Vagina (tissue), 2 donors: ENCODE data around the gene AMFR. TPM values are rescaled to one million over a fixed set of nuclear protein-coding genes. Genes with fewer than 3 reads are reported as not detected.

Experiments
- DNase-seq, 2 donors: peaks; one replicate each; pipeline ENCODE4 v3.0.0-alpha.2; 2017; ENCODE audit errors: extremely low spot score in 2 of 2
- H3K27ac ChIP-seq: fragments of 200-600 bp; sonication (generic); one replicate; pipeline ENCODE4 v1.5.1; 2019
- H3K27me3 ChIP-seq: fragments of 200-600 bp; sonication (generic); one replicate; pipeline ENCODE4 v1.5.1; 2019
- H3K36me3 ChIP-seq, 2 donors: fragments of 200-600 bp; sonication (generic); one replicate each; pipeline ENCODE4 v1.5.1; 2017 to 2019
- H3K4me1 ChIP-seq: fragments of 200-600 bp; sonication (generic); one replicate; pipeline ENCODE4 v1.5.1; 2019
- H3K4me3 ChIP-seq, 2 donors: fragments of 200-600 bp; sonication (generic); 1 replicate in 1 of 2; 2 replicates in 1 of 2; pipeline ENCODE4 v1.5.1; 2016 to 2019
- H3K9me3 ChIP-seq: fragments of 200-600 bp; sonication (generic); one replicate; pipeline ENCODE4 v1.5.1; 2019
- POLR2A ChIP-seq, 2 donors: fragments of 450-650 bp; IDR thresholded peaks; one replicate each; pipeline ENCODE4 v1.6.1; 2017; ENCODE audit warnings: antibody characterized with exemption in 2 of 2, mild to moderate bottlenecking in 2 of 2, moderate library complexity in 2 of 2
- POLR2AphosphoS5 ChIP-seq, 2 donors: sonication (generic); formaldehyde crosslinking; IDR thresholded peaks; one replicate each; pipeline ENCODE4 v1.9.0; 2017; ENCODE audit warnings: antibody characterized with exemption in 2 of 2, mild to moderate bottlenecking in 2 of 2, low read depth in 1 of 2; ENCODE audit not compliant: insufficient read depth in 1 of 2
- intact Hi-C: fragments of 100-400 bp; cut with DNase I; formaldehyde crosslinking; loops from one replicate; pipeline ENCODE4 v1.15.1; 2023
- total RNA-seq: library from RNA; depleted of rRNA; stranded (reverse); fragments of >200 nt; gene quantifications from one replicate; pipeline ENCODE4 v1.2.3, GENCODE V29; 2016
- TF ChIP-seq, protein P1 (sequence below), 3 experiments: fragments of 450-650 bp in 2 of 3; fragments of 200-600 bp in 1 of 3; sonication (generic) in 1 of 3; IDR thresholded peaks; one replicate each; pipeline ENCODE4 v1.5.1; 2017 to 2019; ENCODE audit warnings: antibody characterized with exemption in 3 of 3, mild to moderate bottlenecking in 2 of 3, moderate library complexity in 2 of 3

The AMFR gene
- total RNA-seq, 1 donor from 2014 or later: 132 TPM

DNA sequence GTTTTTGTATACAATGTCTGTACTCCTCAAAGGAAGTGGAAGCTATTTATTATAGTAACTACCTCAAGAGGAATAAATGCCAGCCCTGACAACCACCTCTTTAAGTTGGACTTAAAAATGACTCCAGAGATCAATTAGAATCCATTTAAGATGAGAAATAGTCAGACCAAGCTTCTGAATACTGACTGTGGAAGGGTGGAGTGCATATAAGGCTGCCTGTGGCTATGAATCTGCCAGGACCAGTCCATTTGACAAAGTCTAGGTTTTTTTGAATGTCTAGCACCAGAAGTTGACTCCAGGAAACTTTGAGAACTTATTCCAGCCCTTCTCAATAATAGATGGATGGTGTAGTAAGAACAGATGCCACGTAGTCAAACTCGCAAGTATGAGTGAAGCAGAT lies 41.0 kb upstream of the AMFR start:
- intact Hi-C loops: no loop called here
- H3K36me3 ChIP-seq: peaks cover 0 to 62% of the 10 kb centered on the region in 2 donors
- no peak overlapping the region for H3K27ac ChIP-seq
- TF ChIP-seq POLR2AphosphoS5 (IDR thresholded peaks at IDR 0.05; ENCODE audit: insufficient read depth in 1 of 2, low read depth in 1 of 2) (no peak), POLR2A (IDR thresholded peaks at IDR 0.05) (no peak)
- TF ChIP-seq, protein P1, sequence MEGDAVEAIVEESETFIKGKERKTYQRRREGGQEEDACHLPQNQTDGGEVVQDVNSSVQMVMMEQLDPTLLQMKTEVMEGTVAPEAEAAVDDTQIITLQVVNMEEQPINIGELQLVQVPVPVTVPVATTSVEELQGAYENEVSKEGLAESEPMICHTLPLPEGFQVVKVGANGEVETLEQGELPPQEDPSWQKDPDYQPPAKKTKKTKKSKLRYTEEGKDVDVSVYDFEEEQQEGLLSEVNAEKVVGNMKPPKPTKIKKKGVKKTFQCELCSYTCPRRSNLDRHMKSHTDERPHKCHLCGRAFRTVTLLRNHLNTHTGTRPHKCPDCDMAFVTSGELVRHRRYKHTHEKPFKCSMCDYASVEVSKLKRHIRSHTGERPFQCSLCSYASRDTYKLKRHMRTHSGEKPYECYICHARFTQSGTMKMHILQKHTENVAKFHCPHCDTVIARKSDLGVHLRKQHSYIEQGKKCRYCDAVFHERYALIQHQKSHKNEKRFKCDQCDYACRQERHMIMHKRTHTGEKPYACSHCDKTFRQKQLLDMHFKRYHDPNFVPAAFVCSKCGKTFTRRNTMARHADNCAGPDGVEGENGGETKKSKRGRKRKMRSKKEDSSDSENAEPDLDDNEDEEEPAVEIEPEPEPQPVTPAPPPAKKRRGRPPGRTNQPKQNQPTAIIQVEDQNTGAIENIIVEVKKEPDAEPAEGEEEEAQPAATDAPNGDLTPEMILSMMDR (IDR thresholded peaks at IDR 0.05): no peak
- no peaks in the 10 kb centered on the region for H3K9me3 ChIP-seq
- H3K4me3 ChIP-seq: no peak overlapping the region
- no peaks in the 10 kb centered on the region for H3K27me3 ChIP-seq
- no peak for DNase-seq
- no peaks in the 10 kb centered on the region for H3K4me1 ChIP-seq

DNA sequence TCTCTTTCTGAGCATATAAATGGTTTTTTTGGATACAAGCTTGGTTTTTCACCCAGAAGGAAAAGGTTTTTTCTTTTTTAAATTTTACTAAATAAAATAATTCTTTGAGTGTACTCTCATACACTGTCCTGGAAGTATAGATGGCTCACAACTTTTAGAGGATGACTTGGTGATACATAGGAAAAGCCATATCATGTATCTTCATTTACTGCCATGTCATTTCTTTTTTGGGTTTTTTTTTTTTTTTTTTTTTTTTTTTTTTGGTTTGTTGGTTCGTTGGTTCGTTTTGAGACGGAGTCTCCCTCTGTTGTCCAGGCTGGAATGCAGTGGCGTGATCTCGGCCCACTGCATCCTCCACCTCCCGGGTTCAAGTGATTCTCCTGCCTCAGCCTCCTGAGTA lies 37.8 kb upstream of the AMFR start:
- TF ChIP-seq POLR2A (IDR thresholded peaks at IDR 0.05) (no peak), POLR2AphosphoS5 (IDR thresholded peaks at IDR 0.05; ENCODE audit: insufficient read depth in 1 of 2, low read depth in 1 of 2) (no peak)
- TF ChIP-seq, protein P1 (IDR thresholded peaks at IDR 0.05): no peak
- no peaks in the 10 kb centered on the region for H3K27me3 ChIP-seq
- no peak overlapping the region for H3K27ac ChIP-seq
- no peaks in the 10 kb centered on the region for H3K4me1 ChIP-seq
- peaks cover 0 to 50% of the 10 kb centered on the region in 2 donors for H3K36me3 ChIP-seq
- no peak for DNase-seq
- H3K4me3 ChIP-seq: no peak overlapping the region
- H3K9me3 ChIP-seq: no peaks in the 10 kb centered on the region
- intact Hi-C loops: no loop called here

DNA sequence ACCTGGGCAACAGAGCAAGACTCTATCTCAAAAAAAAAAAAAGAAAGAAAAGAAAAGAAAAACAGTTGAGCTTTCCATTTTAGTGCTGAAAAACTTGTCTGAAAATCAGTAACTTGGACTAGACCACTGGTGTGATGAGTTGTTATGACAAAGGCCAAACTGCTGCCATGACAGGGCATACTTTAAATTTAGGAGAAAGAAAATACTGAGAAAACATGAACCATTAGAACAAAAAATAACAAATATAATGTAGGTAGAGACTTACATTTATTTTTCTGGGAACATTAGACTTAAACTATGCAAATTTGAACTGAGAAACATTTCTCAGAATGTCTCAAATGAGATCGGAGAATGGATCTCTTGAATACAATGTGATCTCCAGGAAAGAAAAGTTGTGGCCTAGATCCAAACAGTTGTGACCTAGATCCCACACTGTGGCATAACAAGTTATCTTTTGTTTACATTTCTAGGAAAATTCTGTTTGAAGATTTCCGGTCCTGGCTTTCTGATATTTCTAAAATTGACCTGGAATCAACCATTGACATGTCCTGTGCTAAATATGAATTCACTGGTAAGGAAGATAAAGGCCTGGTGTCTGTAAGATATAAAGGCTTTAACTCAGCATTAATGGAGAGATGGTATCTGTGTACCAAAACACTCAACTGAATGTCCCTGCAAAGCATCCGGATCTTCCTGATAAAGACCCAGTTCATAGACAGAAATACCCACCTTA lies 36.9 kb upstream of the AMFR start:
- Histone ChIP-seq H3K4me3 (no peak overlapping the region), H3K27ac (no peak overlapping the region), H3K9me3 (no peaks in the 10 kb centered on the region), H3K4me1 (no peaks in the 10 kb centered on the region), H3K36me3 (peaks cover 0 to 44% of the 10 kb centered on the region in 2 donors), H3K27me3 (no peaks in the 10 kb centered on the region)
- TF ChIP-seq POLR2AphosphoS5 (IDR thresholded peaks at IDR 0.05; ENCODE audit: insufficient read depth in 1 of 2, low read depth in 1 of 2) (no peak), POLR2A (IDR thresholded peaks at IDR 0.05) (no peak)
- TF ChIP-seq, protein P1 (IDR thresholded peaks at IDR 0.05): no peak
- intact Hi-C loops: no loop called here
- no peak for DNase-seq

DNA sequence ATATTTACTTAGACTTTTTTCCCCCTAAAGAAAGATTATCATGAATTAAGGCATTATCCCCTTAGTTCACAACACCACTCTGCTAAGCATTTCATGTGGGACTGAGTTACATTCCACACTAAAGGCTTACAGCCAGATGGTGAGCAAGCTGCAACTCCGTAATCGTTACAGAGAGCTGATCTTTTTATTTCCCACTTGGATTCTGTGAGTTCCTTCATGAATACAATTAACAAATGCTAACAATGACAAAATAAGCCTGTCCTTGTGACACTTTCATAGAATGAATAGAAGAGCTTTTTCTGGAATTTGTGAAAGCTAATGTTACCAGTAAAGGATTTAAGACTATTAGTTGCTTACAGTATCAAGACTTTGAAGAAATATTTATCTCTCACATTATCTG lies 34.8 kb upstream of the AMFR start:
- TF ChIP-seq, protein P1 (IDR thresholded peaks at IDR 0.05): no peak
- TF ChIP-seq POLR2A (IDR thresholded peaks at IDR 0.05) (no peak), POLR2AphosphoS5 (IDR thresholded peaks at IDR 0.05; ENCODE audit: insufficient read depth in 1 of 2, low read depth in 1 of 2) (no peak)
- no peak for DNase-seq
- H3K27ac ChIP-seq: no peak overlapping the region
- peaks cover 0 to 40% of the 10 kb centered on the region in 2 donors for H3K36me3 ChIP-seq
- H3K27me3 ChIP-seq: no peaks in the 10 kb centered on the region
- H3K9me3 ChIP-seq: no peaks in the 10 kb centered on the region
- intact Hi-C loops: no loop called here
- H3K4me3 ChIP-seq: no peak overlapping the region
- H3K4me1 ChIP-seq: no peaks in the 10 kb centered on the region

DNA sequence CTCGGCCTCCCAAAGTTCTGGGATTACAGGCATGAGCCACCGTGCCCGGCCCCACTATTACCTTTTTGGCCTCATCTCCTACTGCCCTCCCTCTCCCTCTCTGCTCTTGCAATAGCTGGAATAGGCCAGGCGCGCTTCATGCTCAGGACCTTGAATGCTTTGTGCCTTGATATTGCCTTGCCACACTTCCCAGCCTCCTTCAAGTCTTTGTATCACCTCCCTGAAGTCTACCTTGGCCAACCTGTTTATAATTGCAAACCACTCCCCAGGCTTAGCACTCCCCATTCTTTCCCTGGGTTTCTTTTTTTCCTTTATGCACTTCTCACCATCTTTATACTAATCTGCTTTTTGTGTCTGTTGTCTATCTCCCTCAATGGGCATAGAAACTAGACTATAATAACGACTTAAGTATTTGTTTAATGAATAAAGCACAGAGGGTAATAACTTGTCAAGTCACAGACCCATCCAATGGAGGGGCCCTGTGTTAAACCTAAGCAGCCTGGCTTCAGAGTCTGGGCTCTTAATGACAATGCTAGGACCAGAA lies 32.7 kb upstream of the AMFR start:
- Histone ChIP-seq H3K4me1 (peaks cover 4% of the 10 kb centered on the region), H3K9me3 (no peaks in the 10 kb centered on the region), H3K36me3 (peaks cover 0 to 50% of the 10 kb centered on the region in 2 donors), H3K27me3 (no peaks in the 10 kb centered on the region), H3K27ac (no peak overlapping the region), H3K4me3 (no peak overlapping the region)
- DNase-seq: no peak
- TF ChIP-seq POLR2AphosphoS5 (IDR thresholded peaks at IDR 0.05; ENCODE audit: insufficient read depth in 1 of 2, low read depth in 1 of 2): no peak
- TF ChIP-seq, protein P1 (IDR thresholded peaks at IDR 0.05): no peak
- TF ChIP-seq POLR2A (IDR thresholded peaks at IDR 0.05): no peak
- intact Hi-C loops: no loop called here
